ENCODE results near the gene GIMAP4. TPM values are rescaled to one million over a fixed set of nuclear protein-coding genes. Genes with fewer than 3 reads are reported as not detected.
"Not testable (repeated sequence)": the region's sequence is repeated elsewhere in the genome, so short reads cannot be mapped to it uniquely, and the experiment has no call there.

The GIMAP4 gene
- total RNA-seq, 1 donor from 2014 or later: 25.6 TPM

DNA sequence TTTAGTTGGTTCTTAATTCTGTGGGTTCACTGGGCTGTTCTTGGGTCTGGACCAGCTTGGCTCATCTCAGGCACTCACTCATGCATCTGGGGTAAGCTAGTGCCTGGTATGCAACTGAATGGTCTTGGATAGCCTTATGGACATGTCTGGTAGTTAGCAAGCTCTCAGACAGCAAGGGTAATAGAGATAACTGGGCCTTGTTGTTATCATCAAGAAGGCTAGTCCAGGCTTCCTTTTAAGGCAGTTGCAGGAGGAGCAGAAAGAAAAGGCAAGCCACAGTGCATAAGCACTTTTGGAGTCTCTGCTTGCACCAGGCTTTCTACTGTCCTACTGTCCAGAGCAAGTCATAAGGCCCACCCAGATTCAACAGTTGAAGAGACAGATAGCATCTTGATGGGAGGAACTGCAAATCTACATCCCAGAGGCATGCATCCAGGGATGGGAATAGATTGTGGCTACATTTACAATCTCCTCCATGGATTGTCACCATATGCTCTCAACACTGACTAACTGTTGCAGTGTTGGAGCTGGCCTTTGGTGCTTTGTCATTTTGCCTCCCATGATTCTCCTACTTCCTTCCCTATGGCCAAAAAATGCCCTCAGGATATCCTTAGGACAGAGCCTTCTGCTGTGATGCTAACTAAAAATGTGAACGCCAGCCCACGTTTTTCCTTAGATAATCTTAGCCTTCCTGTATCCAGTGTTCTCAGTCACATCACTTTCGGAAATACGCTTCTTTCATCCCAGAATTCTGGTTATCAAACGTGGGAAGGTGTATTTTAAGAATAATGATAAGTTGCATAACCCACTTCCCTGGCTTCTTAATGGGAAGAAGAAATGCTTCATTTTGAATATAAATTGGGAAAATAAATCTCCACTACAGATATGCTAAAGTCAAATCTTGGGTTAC, 3.6 kb downstream of the GIMAP4 start:
- peaks cover 0 to 7% (median 4%) of the 10 kb centered on the region in 3 donors for H3K4me1 ChIP-seq (ENCODE audit: control insufficient read depth in 3 of 3, insufficient read depth in 3 of 3, low read length in 3 of 3)
- peaks cover 0 to 6% (median 5%) of the 10 kb centered on the region in 3 donors for H3K36me3 ChIP-seq (ENCODE audit: control insufficient read depth in 3 of 3, insufficient read depth in 3 of 3, low read length in 3 of 3)
- H3K4me3 ChIP-seq (ENCODE audit: low read length in 3 of 3): peak overlapping the region in 1 of 3 donors; percentile 44
- H3K27ac ChIP-seq (ENCODE audit: low read depth, low read length): no peak overlapping the region
- H3K9me3 ChIP-seq (ENCODE audit: control insufficient read depth in 3 of 3, low read length in 3 of 3): peaks cover 0 to 4% (median 0%) of the 10 kb centered on the region in 3 donors
- no peak overlapping the region for H3K9ac ChIP-seq (ENCODE audit: low read depth in 1 of 3, low read length in 3 of 3)
- no peaks in the 10 kb centered on the region for H3K27me3 ChIP-seq (ENCODE audit: control insufficient read depth in 3 of 3, insufficient read depth in 3 of 3, low read length in 3 of 3)

DNA sequence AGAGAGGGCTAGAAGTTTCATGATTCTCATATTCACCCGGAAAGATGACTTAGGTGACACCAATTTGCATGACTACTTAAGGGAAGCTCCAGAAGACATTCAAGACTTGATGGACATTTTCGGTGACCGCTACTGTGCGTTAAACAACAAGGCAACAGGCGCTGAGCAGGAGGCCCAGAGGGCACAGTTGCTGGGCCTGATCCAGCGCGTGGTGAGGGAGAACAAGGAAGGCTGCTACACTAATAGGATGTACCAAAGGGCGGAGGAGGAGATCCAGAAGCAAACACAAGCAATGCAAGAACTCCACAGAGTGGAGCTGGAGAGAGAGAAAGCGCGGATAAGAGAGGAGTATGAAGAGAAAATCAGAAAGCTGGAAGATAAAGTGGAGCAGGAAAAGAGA, 5.3 kb downstream of the GIMAP4 start:
- Histone ChIP-seq H3K4me1 (ENCODE audit: control insufficient read depth in 3 of 3, insufficient read depth in 3 of 3, low read length in 3 of 3) (peaks cover 0 to 7% (median 4%) of the 10 kb centered on the region in 3 donors), H3K4me3 (ENCODE audit: low read length in 3 of 3) (no peak overlapping the region), H3K9me3 (ENCODE audit: control insufficient read depth in 3 of 3, low read length in 3 of 3) (peaks cover 0 to 4% (median 0%) of the 10 kb centered on the region in 3 donors), H3K36me3 (ENCODE audit: control insufficient read depth in 3 of 3, insufficient read depth in 3 of 3, low read length in 3 of 3) (peaks cover 0 to 6% (median 5%) of the 10 kb centered on the region in 3 donors), H3K27me3 (ENCODE audit: control insufficient read depth in 3 of 3, insufficient read depth in 3 of 3, low read length in 3 of 3) (no peaks in the 10 kb centered on the region), H3K27ac (ENCODE audit: low read depth, low read length) (no peak overlapping the region), H3K9ac (ENCODE audit: low read depth in 1 of 3, low read length in 3 of 3) (no peak overlapping the region)

DNA sequence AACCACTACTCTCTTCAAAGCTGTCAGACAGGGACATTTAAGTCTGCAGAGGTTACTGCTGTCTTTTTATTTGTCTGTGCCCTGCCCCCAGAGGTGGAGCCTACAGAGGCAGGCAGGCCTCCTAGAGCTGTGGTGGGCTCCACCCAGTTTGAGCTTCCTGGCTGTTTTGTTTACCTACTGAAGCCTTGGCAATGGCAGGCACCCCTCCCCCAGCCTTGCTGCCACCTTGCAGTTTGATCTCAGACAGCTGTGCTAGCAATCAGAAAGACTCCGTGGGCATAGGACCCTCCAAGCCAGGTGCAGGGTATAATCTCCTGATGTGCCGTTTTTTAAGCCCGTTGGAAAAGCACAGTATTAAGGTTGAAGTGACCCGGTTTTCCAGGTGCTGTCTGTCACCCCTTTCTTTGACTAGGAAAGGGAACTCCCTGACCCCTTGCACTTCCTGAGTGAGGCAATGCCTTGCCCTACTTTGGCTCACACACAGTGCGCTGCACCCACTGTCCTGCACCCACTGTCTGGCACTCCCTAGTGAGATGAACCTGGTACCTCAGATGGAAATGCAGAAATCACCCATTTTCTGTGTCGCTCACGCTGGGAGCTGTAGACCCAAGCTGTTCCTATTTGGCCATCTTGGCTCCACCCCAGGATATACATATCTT, 12.9 kb downstream of the GIMAP4 start:
- not testable (repeated sequence) for H3K4me1 ChIP-seq (ENCODE audit: control insufficient read depth in 3 of 3, insufficient read depth in 3 of 3, low read length in 3 of 3); H3K9me3 ChIP-seq (ENCODE audit: control insufficient read depth in 3 of 3, low read length in 3 of 3); H3K27me3 ChIP-seq (ENCODE audit: control insufficient read depth in 3 of 3, insufficient read depth in 3 of 3, low read length in 3 of 3); H3K4me3 ChIP-seq (ENCODE audit: low read length in 3 of 3); H3K27ac ChIP-seq (ENCODE audit: low read depth, low read length); H3K36me3 ChIP-seq (ENCODE audit: control insufficient read depth in 3 of 3, insufficient read depth in 3 of 3, low read length in 3 of 3); H3K9ac ChIP-seq (ENCODE audit: low read depth in 1 of 3, low read length in 3 of 3)

DNA sequence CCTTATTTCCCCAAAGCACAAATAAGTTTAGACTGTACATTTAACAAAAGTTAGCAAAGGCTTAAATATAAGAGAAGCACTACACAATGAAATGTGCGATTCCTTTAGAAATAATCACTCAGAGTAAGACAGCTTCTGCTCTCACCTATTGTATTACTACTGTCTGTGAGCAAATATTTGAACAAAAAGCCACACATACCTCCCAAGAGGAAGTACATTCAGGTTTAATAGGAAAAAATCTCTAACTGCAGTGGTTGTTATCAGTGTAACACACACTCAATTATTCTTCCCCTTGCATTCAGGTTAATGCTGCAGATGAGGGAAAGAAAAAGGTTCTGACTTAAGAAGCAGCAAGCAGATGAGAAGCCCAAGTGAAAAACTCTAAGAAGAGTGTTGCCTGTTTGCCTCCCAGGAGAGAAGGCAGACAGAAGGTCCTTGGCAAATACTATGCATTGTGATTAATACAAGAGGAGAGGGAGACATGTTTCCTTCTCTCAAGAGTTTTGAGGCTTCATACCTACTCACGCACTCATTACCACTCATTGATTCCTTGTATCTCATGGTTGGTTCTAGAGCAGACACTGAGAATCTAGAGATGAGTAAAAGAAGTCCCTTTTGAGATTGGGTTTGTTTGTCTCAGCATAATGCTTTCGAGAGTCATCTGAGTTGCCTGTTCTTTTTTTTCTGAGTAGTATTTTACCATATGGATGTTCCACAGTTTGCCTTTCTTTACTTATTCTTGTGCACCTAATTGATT, 13.6 kb downstream of the GIMAP4 start:
- H3K4me3 ChIP-seq (ENCODE audit: low read length in 3 of 3): no peak overlapping the region
- no peak overlapping the region for H3K27ac ChIP-seq (ENCODE audit: low read depth, low read length)
- H3K9ac ChIP-seq (ENCODE audit: low read depth in 1 of 3, low read length in 3 of 3): no peak overlapping the region
- H3K27me3 ChIP-seq (ENCODE audit: control insufficient read depth in 3 of 3, insufficient read depth in 3 of 3, low read length in 3 of 3): no peaks in the 10 kb centered on the region
- peaks cover 0 to 6% (median 0%) of the 10 kb centered on the region in 3 donors for H3K4me1 ChIP-seq (ENCODE audit: control insufficient read depth in 3 of 3, insufficient read depth in 3 of 3, low read length in 3 of 3)
- H3K36me3 ChIP-seq (ENCODE audit: control insufficient read depth in 3 of 3, insufficient read depth in 3 of 3, low read length in 3 of 3): no peaks in the 10 kb centered on the region
- H3K9me3 ChIP-seq (ENCODE audit: control insufficient read depth in 3 of 3, low read length in 3 of 3): peaks cover 0 to 7% (median 5%) of the 10 kb centered on the region in 3 donors

DNA sequence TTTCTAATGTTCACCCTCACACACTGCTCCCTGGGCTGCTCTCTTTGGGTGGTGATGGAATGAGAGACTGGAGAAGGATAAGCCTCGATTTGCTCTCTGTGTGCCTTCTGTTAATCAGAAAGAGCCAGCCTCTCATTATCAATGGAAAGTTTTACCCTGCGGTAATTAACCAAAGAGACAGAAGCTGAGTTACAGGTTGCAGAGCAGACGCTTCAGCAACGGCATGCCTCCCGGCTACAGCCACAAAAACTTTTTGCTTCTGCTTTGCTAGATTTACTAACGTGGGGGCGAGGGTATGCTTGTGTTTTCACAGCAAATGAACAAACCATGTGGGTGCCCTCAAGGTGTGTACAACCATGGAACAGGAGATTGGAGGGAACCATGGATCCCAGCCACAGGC, 18.0 kb downstream of the GIMAP4 start:
- Histone ChIP-seq H3K4me1 (ENCODE audit: control insufficient read depth in 3 of 3, insufficient read depth in 3 of 3, low read length in 3 of 3) (peaks cover 0 to 13% (median 4%) of the 10 kb centered on the region in 3 donors), H3K27me3 (ENCODE audit: control insufficient read depth in 3 of 3, insufficient read depth in 3 of 3, low read length in 3 of 3) (no peaks in the 10 kb centered on the region), H3K27ac (ENCODE audit: low read depth, low read length) (peak overlapping the region; percentile 60), H3K4me3 (ENCODE audit: low read length in 3 of 3) (no peak overlapping the region), H3K36me3 (ENCODE audit: control insufficient read depth in 3 of 3, insufficient read depth in 3 of 3, low read length in 3 of 3) (no peaks in the 10 kb centered on the region), H3K9me3 (ENCODE audit: control insufficient read depth in 3 of 3, low read length in 3 of 3) (peaks cover 0 to 7% (median 5%) of the 10 kb centered on the region in 3 donors), H3K9ac (ENCODE audit: low read depth in 1 of 3, low read length in 3 of 3) (no peak overlapping the region)

DNA sequence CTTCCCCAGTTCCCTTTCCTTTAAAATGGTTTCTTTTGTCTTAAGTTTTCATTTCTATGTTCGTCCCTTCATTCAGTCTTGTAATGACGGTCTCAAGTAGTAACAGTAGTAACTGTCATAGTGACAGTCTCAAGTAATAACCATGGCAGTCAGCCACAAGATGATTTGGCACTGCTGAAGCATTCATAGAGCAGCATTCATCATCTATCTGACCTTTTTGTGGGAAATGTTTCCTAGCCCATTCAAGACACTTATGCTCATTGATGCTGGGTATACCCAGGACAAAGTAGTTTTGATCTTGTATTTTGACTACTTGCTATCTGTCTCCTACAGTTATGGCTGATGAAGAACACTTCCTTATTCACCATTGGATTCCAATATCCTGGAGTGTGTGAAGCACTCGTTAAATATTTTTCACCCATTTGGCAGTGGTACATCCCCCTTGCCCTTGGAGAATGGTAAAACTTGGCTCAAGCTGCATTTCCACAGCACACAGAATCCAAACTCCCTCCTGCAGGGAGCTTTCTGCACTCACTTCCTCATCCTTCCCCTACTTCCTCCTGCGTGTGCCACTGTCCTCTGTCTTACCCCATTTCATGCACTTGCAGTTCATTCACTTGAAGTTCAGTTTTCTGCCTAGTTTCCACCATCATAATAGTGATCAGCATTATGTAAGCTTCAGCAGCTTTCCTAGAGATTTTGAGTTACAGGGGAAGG, 19.0 kb downstream of the GIMAP4 start:
- no peaks in the 10 kb centered on the region for H3K27me3 ChIP-seq (ENCODE audit: control insufficient read depth in 3 of 3, insufficient read depth in 3 of 3, low read length in 3 of 3)
- H3K27ac ChIP-seq (ENCODE audit: low read depth, low read length): peak overlapping the region; percentile 60
- peaks cover 0 to 13% (median 4%) of the 10 kb centered on the region in 3 donors for H3K4me1 ChIP-seq (ENCODE audit: control insufficient read depth in 3 of 3, insufficient read depth in 3 of 3, low read length in 3 of 3)
- H3K36me3 ChIP-seq (ENCODE audit: control insufficient read depth in 3 of 3, insufficient read depth in 3 of 3, low read length in 3 of 3): no peaks in the 10 kb centered on the region
- no peak overlapping the region for H3K4me3 ChIP-seq (ENCODE audit: low read length in 3 of 3)
- peak overlapping the region in 1 of 3 donors; percentile 12 for H3K9ac ChIP-seq (ENCODE audit: low read depth in 1 of 3, low read length in 3 of 3)
- H3K9me3 ChIP-seq (ENCODE audit: control insufficient read depth in 3 of 3, low read length in 3 of 3): peaks cover 0 to under 1% (median 0%) of the 10 kb centered on the region in 3 donors

DNA sequence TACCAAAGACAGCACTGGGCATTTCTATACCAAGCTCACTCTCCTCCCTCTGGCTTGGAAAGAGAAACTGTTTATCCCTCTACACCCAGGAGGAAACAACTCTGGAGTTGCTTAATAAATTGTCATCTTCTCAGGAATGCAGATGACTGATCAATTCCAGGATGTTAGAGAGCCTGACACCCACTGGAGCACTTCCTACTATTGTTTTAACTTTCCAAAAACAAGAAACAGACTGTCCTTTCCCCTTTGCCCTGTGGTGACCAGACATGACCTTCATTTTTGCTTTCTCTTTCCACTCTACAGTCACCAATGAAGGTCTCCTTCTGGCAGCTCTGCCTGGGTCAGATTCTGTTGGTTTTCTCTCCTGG, 19.6 kb downstream of the GIMAP4 start:
- Histone ChIP-seq H3K36me3 (ENCODE audit: control insufficient read depth in 3 of 3, insufficient read depth in 3 of 3, low read length in 3 of 3) (no peaks in the 10 kb centered on the region), H3K9ac (ENCODE audit: low read depth in 1 of 3, low read length in 3 of 3) (no peak overlapping the region), H3K4me1 (ENCODE audit: control insufficient read depth in 3 of 3, insufficient read depth in 3 of 3, low read length in 3 of 3) (peaks cover 0 to 13% (median 4%) of the 10 kb centered on the region in 3 donors), H3K4me3 (ENCODE audit: low read length in 3 of 3) (no peak overlapping the region), H3K27ac (ENCODE audit: low read depth, low read length) (peak overlapping the region; percentile 60), H3K9me3 (ENCODE audit: control insufficient read depth in 3 of 3, low read length in 3 of 3) (no peaks in the 10 kb centered on the region), H3K27me3 (ENCODE audit: control insufficient read depth in 3 of 3, insufficient read depth in 3 of 3, low read length in 3 of 3) (no peaks in the 10 kb centered on the region)

DNA sequence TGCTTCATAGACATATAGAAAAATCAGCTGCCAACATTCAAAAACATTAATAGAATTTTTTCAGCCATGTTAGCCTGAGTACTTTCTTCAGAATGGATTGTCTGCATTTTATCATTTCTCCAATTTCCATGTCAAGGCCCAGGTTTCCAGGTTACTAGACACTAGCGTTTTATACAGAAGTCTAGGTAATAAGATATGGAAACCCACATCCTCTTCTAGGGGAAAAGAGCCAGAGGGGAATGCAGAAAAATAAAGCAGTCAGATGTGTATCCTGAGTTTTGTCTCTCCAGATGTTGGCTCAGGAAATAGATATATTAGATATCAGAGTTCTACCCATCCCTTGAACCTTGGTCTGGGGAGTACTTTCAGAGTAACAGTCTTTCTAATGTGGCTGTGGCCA, 20.4 kb downstream of the GIMAP4 start:
- Histone ChIP-seq H3K4me3 (ENCODE audit: low read length in 3 of 3) (no peak overlapping the region), H3K36me3 (ENCODE audit: control insufficient read depth in 3 of 3, insufficient read depth in 3 of 3, low read length in 3 of 3) (no peaks in the 10 kb centered on the region), H3K9ac (ENCODE audit: low read depth in 1 of 3, low read length in 3 of 3) (no peak overlapping the region), H3K4me1 (ENCODE audit: control insufficient read depth in 3 of 3, insufficient read depth in 3 of 3, low read length in 3 of 3) (peaks cover 0 to 13% (median 4%) of the 10 kb centered on the region in 3 donors), H3K27me3 (ENCODE audit: control insufficient read depth in 3 of 3, insufficient read depth in 3 of 3, low read length in 3 of 3) (no peaks in the 10 kb centered on the region), H3K27ac (ENCODE audit: low read depth, low read length) (peak overlapping the region; percentile 60), H3K9me3 (ENCODE audit: control insufficient read depth in 3 of 3, low read length in 3 of 3) (no peaks in the 10 kb centered on the region)

DNA sequence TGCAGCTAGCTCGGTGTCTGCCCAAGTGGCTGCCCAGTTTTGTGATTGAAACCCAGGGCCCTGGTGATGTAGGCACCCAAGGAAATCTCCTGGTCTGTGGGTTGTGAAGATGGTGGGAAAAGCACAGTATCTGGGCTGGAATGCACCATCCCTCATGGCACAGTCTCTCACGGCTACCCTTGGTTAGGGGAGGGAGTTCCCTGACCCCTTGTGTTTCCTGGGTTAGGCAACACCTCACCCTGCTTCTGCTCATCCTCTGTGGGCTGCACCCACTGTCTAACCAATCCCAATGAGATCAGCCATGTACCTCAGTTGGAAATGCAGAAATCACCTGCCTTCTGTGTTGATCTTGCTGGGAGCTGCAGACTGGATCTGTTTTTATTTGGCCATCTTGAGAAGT, 27.6 kb downstream of the GIMAP4 start:
- no peaks in the 10 kb centered on the region for H3K9me3 ChIP-seq (ENCODE audit: control insufficient read depth in 3 of 3, low read length in 3 of 3)
- H3K27ac ChIP-seq (ENCODE audit: low read depth, low read length): no peak overlapping the region

More for the DNA sequence above, 27.6 kb downstream of the GIMAP4 start:
- H3K27me3 ChIP-seq (ENCODE audit: control insufficient read depth in 3 of 3, insufficient read depth in 3 of 3, low read length in 3 of 3): no peaks in the 10 kb centered on the region
- no peak overlapping the region for H3K4me3 ChIP-seq (ENCODE audit: low read length in 3 of 3)
- H3K4me1 ChIP-seq (ENCODE audit: control insufficient read depth in 3 of 3, insufficient read depth in 3 of 3, low read length in 3 of 3): peaks cover 0 to 2% (median 0%) of the 10 kb centered on the region in 3 donors
- no peak overlapping the region for H3K9ac ChIP-seq (ENCODE audit: low read depth in 1 of 3, low read length in 3 of 3)
- no peaks in the 10 kb centered on the region for H3K36me3 ChIP-seq (ENCODE audit: control insufficient read depth in 3 of 3, insufficient read depth in 3 of 3, low read length in 3 of 3)

All from skeletal muscle tissue (tissue), 4 donors.